ENCODE results near the gene UBR4. TPM values are rescaled to one million over a fixed set of nuclear protein-coding genes. Genes with fewer than 3 reads are reported as not detected.

The UBR4 gene
- total RNA-seq, 2 experiments from 2014 or later: 133 TPM

GRCh38 chr1:19033926-19034680 lies 176.0 kb downstream of the UBR4 start:
- Mint-ChIP-seq H3K27me3 (no peaks in the 10 kb centered on the region), H3K27ac (no peak overlapping the region), H3K36me3 (ENCODE audit: low read depth) (no peaks in the 10 kb centered on the region), H3K4me3 (no peak overlapping the region), H3K4me1 (ENCODE audit: low read depth) (no peaks in the 10 kb centered on the region), H3K9me3 (no peaks in the 10 kb centered on the region)
- TF ChIP-seq CTCF (IDR thresholded peaks at IDR 0.05): no peak
- DNase-seq (no peak), ATAC-seq (no peak)
- ChIA-PET POLR2A (no interaction called here), CTCF (no interaction called here)
- intact Hi-C loops (cut with micrococcal nuclease): no loop called here

DNA sequence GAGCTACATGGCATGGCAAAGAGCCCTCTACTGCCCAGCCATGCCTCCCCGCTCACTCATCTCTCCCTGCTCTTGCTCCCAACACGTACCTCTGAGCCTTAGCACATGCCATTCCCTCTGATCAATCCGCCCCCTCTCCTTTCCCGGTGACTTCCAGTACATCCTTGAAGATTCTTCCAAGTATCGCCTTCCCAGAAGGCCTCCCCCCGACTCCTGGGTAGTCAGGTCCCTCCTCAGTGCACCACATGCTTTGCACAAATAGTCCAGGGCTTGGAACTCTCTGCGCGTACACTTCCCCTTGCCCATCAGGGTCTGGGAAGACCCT lies 176.6 kb downstream of the UBR4 start:
- Mint-ChIP-seq H3K4me1 (ENCODE audit: low read depth) (no peaks in the 10 kb centered on the region), H3K27me3 (peaks cover under 1% of the 10 kb centered on the region), H3K9me3 (no peaks in the 10 kb centered on the region), H3K4me3 (no peak overlapping the region), H3K36me3 (ENCODE audit: low read depth) (no peaks in the 10 kb centered on the region), H3K27ac (no peak overlapping the region)
- POLR2A ChIA-PET: no interaction called here
- no peak for DNase-seq
- CTCF ChIA-PET: interaction anchor here (0.8 kb wide), 1 partner anchor 149 kb away, joined by 3 read pairs; no protein-coding TSS in a partner anchor
- no peak for ATAC-seq
- intact Hi-C loops (cut with micrococcal nuclease): no loop called here
- TF ChIP-seq CTCF (IDR thresholded peaks at IDR 0.05): no peak

GRCh38 chr1:19032701-19033514 lies 177.2 kb downstream of the UBR4 start:
- no peak overlapping the region for H3K27ac Mint-ChIP-seq
- ChIA-PET POLR2A (no interaction called here), CTCF (interaction anchor here (0.6 to 0.8 kb wide), 2 partner anchors 42 to 148 kb away, joined by 3 to 4 read pairs; no protein-coding TSS in a partner anchor)
- H3K27me3 Mint-ChIP-seq: peaks cover 3% of the 10 kb centered on the region
- H3K4me1 Mint-ChIP-seq (ENCODE audit: low read depth): peaks cover 1% of the 10 kb centered on the region
- H3K4me3 Mint-ChIP-seq: no peak overlapping the region
- intact Hi-C loops (cut with micrococcal nuclease): no loop called here
- H3K9me3 Mint-ChIP-seq: no peaks in the 10 kb centered on the region
- ATAC-seq: no peak
- no peak for TF ChIP-seq CTCF (IDR thresholded peaks at IDR 0.05)
- DNase-seq: no peak
- no peaks in the 10 kb centered on the region for H3K36me3 Mint-ChIP-seq (ENCODE audit: low read depth)

DNA sequence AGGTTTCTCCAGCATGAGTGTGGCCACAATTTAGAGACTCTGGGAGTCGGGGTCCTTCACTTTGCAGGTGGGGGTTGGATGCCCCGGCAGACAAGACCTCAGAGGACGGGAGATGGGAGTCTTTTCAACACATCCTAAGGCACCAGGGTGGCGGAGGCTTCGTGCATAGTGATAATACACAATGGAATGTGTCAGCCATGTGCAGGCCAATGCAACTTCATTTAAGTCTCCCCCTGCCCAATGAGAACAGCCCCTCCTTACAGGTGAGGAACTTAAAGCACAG lies 177.7 kb downstream of the UBR4 start:
- no peak overlapping the region for H3K27ac Mint-ChIP-seq
- POLR2A ChIA-PET: no interaction called here
- H3K4me1 Mint-ChIP-seq (ENCODE audit: low read depth): peaks cover 3% of the 10 kb centered on the region
- DNase-seq: no peak
- no peaks in the 10 kb centered on the region for H3K9me3 Mint-ChIP-seq
- CTCF ChIA-PET: no interaction called here
- no peak for TF ChIP-seq CTCF (IDR thresholded peaks at IDR 0.05)
- ATAC-seq: no peak
- no peaks in the 10 kb centered on the region for H3K36me3 Mint-ChIP-seq (ENCODE audit: low read depth)
- intact Hi-C loops (cut with micrococcal nuclease): no loop called here
- H3K4me3 Mint-ChIP-seq: no peak overlapping the region
- H3K27me3 Mint-ChIP-seq: peaks cover 5% of the 10 kb centered on the region
